AG09319 (cell line): Measurements from ENCODE around the gene TMEM272.
"Not testable (repeated sequence)": the region's sequence is repeated elsewhere in the genome, so short reads cannot be mapped to it uniquely, and the experiment has no call there.

Experiments used
- DNase-seq: peaks from one replicate; pipeline ENCODE4 v3.0.0-alpha.2; 2010; ENCODE audit warnings: low read depth; ENCODE audit errors: extremely low read depth
- TF ChIP-seq, protein P1 (sequence below): IDR thresholded peaks from 2 replicates; pipeline ENCODE4 v1.5.1; 2011; ENCODE audit warnings: low read depth, mild to moderate bottlenecking, inconsistent platforms, low read length, moderate library complexity

TMEM272 gene

GRCh38 chr13:51831519-51831918, 13.5 kb downstream of the TMEM272 start:
- TF ChIP-seq, protein P1, sequence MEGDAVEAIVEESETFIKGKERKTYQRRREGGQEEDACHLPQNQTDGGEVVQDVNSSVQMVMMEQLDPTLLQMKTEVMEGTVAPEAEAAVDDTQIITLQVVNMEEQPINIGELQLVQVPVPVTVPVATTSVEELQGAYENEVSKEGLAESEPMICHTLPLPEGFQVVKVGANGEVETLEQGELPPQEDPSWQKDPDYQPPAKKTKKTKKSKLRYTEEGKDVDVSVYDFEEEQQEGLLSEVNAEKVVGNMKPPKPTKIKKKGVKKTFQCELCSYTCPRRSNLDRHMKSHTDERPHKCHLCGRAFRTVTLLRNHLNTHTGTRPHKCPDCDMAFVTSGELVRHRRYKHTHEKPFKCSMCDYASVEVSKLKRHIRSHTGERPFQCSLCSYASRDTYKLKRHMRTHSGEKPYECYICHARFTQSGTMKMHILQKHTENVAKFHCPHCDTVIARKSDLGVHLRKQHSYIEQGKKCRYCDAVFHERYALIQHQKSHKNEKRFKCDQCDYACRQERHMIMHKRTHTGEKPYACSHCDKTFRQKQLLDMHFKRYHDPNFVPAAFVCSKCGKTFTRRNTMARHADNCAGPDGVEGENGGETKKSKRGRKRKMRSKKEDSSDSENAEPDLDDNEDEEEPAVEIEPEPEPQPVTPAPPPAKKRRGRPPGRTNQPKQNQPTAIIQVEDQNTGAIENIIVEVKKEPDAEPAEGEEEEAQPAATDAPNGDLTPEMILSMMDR: no peak
- DNase-seq: no peak

- TF ChIP-seq, protein P1: no peak
- no peak for DNase-seq
Measured at GRCh38 chr13:51829568-51829899, 15.4 kb downstream of the TMEM272 start.

- no peak for DNase-seq
- TF ChIP-seq, protein P1: no peak
Measured at GRCh38 chr13:51828730-51829567, 16.0 kb downstream of the TMEM272 start.

- no peak for DNase-seq
- TF ChIP-seq, protein P1: no peak
Measured at GRCh38 chr13:51827254-51827653, 17.7 kb downstream of the TMEM272 start.

DNA sequence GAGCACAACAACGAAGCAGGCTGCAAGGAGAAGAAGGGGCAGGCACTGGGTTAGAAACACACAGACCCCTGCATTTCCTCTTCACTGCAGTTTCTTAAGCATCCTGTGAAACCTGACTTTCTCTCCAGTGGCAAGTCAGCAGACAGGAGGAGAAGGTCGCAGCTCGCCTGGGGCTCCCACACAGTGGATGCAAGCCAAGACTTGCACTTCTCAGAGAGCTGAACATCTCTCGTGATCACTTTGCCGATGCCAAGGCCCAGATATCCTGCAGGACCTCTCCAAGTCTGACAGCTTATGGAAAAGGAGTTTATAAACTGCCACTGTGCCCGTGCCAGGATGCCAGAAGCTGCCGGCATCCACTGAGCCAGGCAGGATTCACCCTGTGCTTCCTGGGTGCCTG, 18.4 kb downstream of the TMEM272 start:
- TF ChIP-seq, protein P1: no peak
- DNase-seq: no peak

GRCh38 chr13:51825681-51826254, 19.2 kb downstream of the TMEM272 start:
- TF ChIP-seq, protein P1: no peak
- DNase-seq: no peak

- DNase-seq: no peak
- TF ChIP-seq, protein P1: no peak
Measured at GRCh38 chr13:51825165-51825592, 19.8 kb downstream of the TMEM272 start.

- DNase-seq: not testable (repeated sequence)
Measured at GRCh38 chr13:51824712-51825111, 20.3 kb downstream of the TMEM272 start.
